H9 (cell line): ENCODE measurements around the gene CLEC2L. TPM values are rescaled to one million over a fixed set of nuclear protein-coding genes. Genes with fewer than 3 reads are reported as not detected.

Source experiments
- DNase-seq: peaks from one replicate; pipeline ENCODE4 v3.0.0-alpha.2; 2017
- H2AFZ ChIP-seq: one replicate; pipeline ENCODE4 v1.6.1; 2013; ENCODE audit warnings: mild to moderate bottlenecking, low read length, control low read depth, moderate library complexity
- H2AK5ac ChIP-seq: 2 replicates; pipeline ENCODE4 v1.6.1; 2013; ENCODE audit warnings: low read length, control low read depth, mixed read lengths; ENCODE audit not compliant: insufficient read length
- H2BK120ac ChIP-seq: one replicate; pipeline ENCODE4 v1.6.1; 2013; ENCODE audit warnings: low read depth, mild to moderate bottlenecking, low read length, control low read depth, inconsistent platforms; ENCODE audit not compliant: poor library complexity, severe bottlenecking
- H2BK12ac ChIP-seq: 2 replicates; pipeline ENCODE4 v1.6.1; 2013; ENCODE audit warnings: low read length, control low read depth, mixed read lengths, low read depth; ENCODE audit not compliant: insufficient read length
- H2BK15ac ChIP-seq: 2 replicates; pipeline ENCODE4 v1.6.1; 2013; ENCODE audit warnings: low read depth, low read length, control low read depth
- H2BK20ac ChIP-seq: one replicate; pipeline ENCODE4 v1.6.1; 2013; ENCODE audit warnings: low read depth, mild to moderate bottlenecking, low read length, control low read depth, inconsistent platforms; ENCODE audit not compliant: poor library complexity, severe bottlenecking
- H2BK5ac ChIP-seq: 2 replicates; pipeline ENCODE4 v1.6.1; 2013; ENCODE audit warnings: low read length, control low read depth, mixed read lengths; ENCODE audit not compliant: insufficient read length
- H3K14ac ChIP-seq: 2 replicates; pipeline ENCODE4 v1.6.1; 2013; ENCODE audit warnings: low read length, control low read depth; ENCODE audit not compliant: insufficient read depth
- H3K18ac ChIP-seq: 2 replicates; pipeline ENCODE4 v1.6.1; 2013; ENCODE audit warnings: low read depth, mild to moderate bottlenecking, mixed read lengths, low read length, control low read depth; ENCODE audit not compliant: insufficient read length
- H3K23ac ChIP-seq: 2 replicates; pipeline ENCODE4 v1.6.1; 2013; ENCODE audit warnings: low read length, control low read depth, mixed read lengths, low read depth; ENCODE audit not compliant: insufficient read length
- H3K23me2 ChIP-seq: 2 replicates; pipeline ENCODE4 v1.6.1; 2013; ENCODE audit warnings: low read depth, mild to moderate bottlenecking, mixed read lengths, low read length, control low read depth; ENCODE audit not compliant: insufficient read length, poor library complexity, severe bottlenecking
- H3K27ac ChIP-seq: 2 replicates; pipeline ENCODE4 v1.5.1; 2013; ENCODE audit warnings: low read length, control low read depth, mixed read lengths, low read depth; ENCODE audit not compliant: insufficient read length
- H3K27me3 ChIP-seq: 2 replicates; pipeline ENCODE4 v1.6.1; 2013; ENCODE audit warnings: low read length, control low read depth, inconsistent platforms; ENCODE audit not compliant: insufficient read depth
- H3K4ac ChIP-seq: 2 replicates; pipeline ENCODE4 v1.6.1; 2013; ENCODE audit warnings: low read depth, mild to moderate bottlenecking, control low read depth, inconsistent platforms, low read length, moderate library complexity
- H3K4me1 ChIP-seq: 2 replicates; pipeline ENCODE4 v1.6.1; 2013; ENCODE audit warnings: low read length, control low read depth, inconsistent platforms; ENCODE audit not compliant: insufficient read depth
- H3K4me2 ChIP-seq: 2 replicates; pipeline ENCODE4 v1.6.1; 2013; ENCODE audit warnings: low read length, control low read depth, mixed read lengths; ENCODE audit not compliant: insufficient read length, insufficient read depth
- H3K56ac ChIP-seq: 2 replicates; pipeline ENCODE4 v1.6.1; 2013; ENCODE audit warnings: low read depth, mild to moderate bottlenecking, mixed read lengths, low read length, control low read depth; ENCODE audit not compliant: insufficient read length
- H3K79me1 ChIP-seq: 2 replicates; pipeline ENCODE4 v1.6.1; 2013; ENCODE audit warnings: low read depth, mild to moderate bottlenecking, moderate library complexity, low read length, control low read depth, inconsistent platforms; ENCODE audit not compliant: insufficient read depth, poor library complexity, severe bottlenecking
- H3K79me2 ChIP-seq: 2 replicates; pipeline ENCODE4 v1.6.1; 2013; ENCODE audit warnings: low read length, control low read depth, inconsistent platforms; ENCODE audit not compliant: insufficient read depth
- H3K9ac ChIP-seq: 2 replicates; pipeline ENCODE4 v1.6.1; 2013; ENCODE audit warnings: low read length, control low read depth, mixed read lengths; ENCODE audit not compliant: insufficient read length; ENCODE audit errors: extremely low read depth
- H3K9me3 ChIP-seq: one replicate; pipeline ENCODE4 v1.6.1; 2013; ENCODE audit warnings: low read depth, low read length, inconsistent platforms; ENCODE audit not compliant: control insufficient read depth
- H3T11ph ChIP-seq: one replicate; pipeline ENCODE4 v1.6.1; 2013; ENCODE audit warnings: mild to moderate bottlenecking, low read length, control low read depth, inconsistent platforms
- H4K20me1 ChIP-seq: one replicate; pipeline ENCODE4 v1.6.1; 2013; ENCODE audit not compliant: control insufficient read depth, insufficient read length, insufficient read depth
- H4K5ac ChIP-seq: 2 replicates; pipeline ENCODE4 v1.6.1; 2013; ENCODE audit warnings: low read depth, mild to moderate bottlenecking, mixed read lengths, low read length, control low read depth; ENCODE audit not compliant: insufficient read length
- H4K8ac ChIP-seq: replicated peaks from 2 replicates; pipeline ENCODE4 v1.6.1; 2013; ENCODE audit warnings: low read length, control low read depth, mixed read lengths, low read depth; ENCODE audit not compliant: insufficient read length
- H4K91ac ChIP-seq: 2 replicates; pipeline ENCODE4 v1.6.1; 2013; ENCODE audit warnings: low read depth, mild to moderate bottlenecking, moderate library complexity, mixed read lengths, low read length, control low read depth; ENCODE audit not compliant: insufficient read length
- H3K27ac Mint-ChIP-seq, 3 experiments: 2 replicates in 2 of 3; 3 replicates in 1 of 3; pipeline ENCODE4 v1.8.0; 2020 to 2021; ENCODE audit warnings: mixed read lengths in 3 of 3, mild to moderate bottlenecking in 1 of 3, moderate library complexity in 1 of 3
- H3K27me3 Mint-ChIP-seq: 2 replicates; pipeline ENCODE4 v1.8.0; 2021; ENCODE audit warnings: low read depth, mild to moderate bottlenecking, moderate library complexity, mixed read lengths
- H3K36me3 Mint-ChIP-seq, 3 experiments: 2 replicates in 2 of 3; 3 replicates in 1 of 3; pipeline ENCODE4 v1.8.0; 2020 to 2021; ENCODE audit warnings: low read depth in 3 of 3, mixed read lengths in 3 of 3; ENCODE audit not compliant: insufficient read depth in 1 of 3
- H3K4me1 Mint-ChIP-seq, 2 experiments: 2 replicates each; pipeline ENCODE4 v1.8.0; 2020; ENCODE audit warnings: mixed read lengths in 2 of 2
- H3K4me3 Mint-ChIP-seq, 2 experiments: 2 replicates in 1 of 2; 3 replicates in 1 of 2; pipeline ENCODE4 v1.8.0; 2020 to 2021; ENCODE audit warnings: mild to moderate bottlenecking in 2 of 2, mixed read lengths in 2 of 2, moderate library complexity in 1 of 2
- H3K9me3 Mint-ChIP-seq, 2 experiments: 2 replicates in 1 of 2; 3 replicates in 1 of 2; pipeline ENCODE4 v1.8.0; 2020; ENCODE audit warnings: mild to moderate bottlenecking in 2 of 2, mixed read lengths in 2 of 2, moderate library complexity in 1 of 2
- CTCF ChIP-seq: fragments of 200-600 bp; sonication (generic); conservative IDR thresholded peaks from 3 replicates; pipeline ENCODE4 v1.8.0; 2021; ENCODE audit warnings: antibody characterized with exemption, mild to moderate bottlenecking
- WGBS: extraction: QIAGEN DNeasy Blood & Tissue Kit; methylation state at CpG from one replicate; pipeline ENCODE4 v1.1.7; 2013; ENCODE audit warnings: missing lambda C conversion rate, low lambda C conversion rate, mixed read lengths; ENCODE audit not compliant: insufficient read length; ENCODE audit errors: extremely low coverage; 5-methylcytosine and 5-hydroxymethylcytosine counted together
- long read RNA-seq: library from polyadenylated mRNA; unstranded; transcript quantifications from one replicate; pipeline ENCODE4 v2.0.0, GENCODE V29; 2020
- total RNA-seq: library from RNA; stranded (reverse); gene quantifications from 2 replicates; pipeline ENCODE4 v1.2.1, GENCODE V29; 2021

The CLEC2L gene
- 0.55 and 0.74 TPM in 2 replicates for total RNA-seq
- long read RNA-seq, result 0 reads

- H2AFZ ChIP-seq, result no peak within 1 kb of the TSS
- H3K9ac ChIP-seq, result no peak within 1 kb of the TSS
- no peak within 1 kb of the TSS for H4K91ac ChIP-seq
- H3K27me3 Mint-ChIP-seq, result peaks cover 63% of the 10 kb centered on the region
- H3K56ac ChIP-seq, result no peak within 1 kb of the TSS
- H3K23ac ChIP-seq, result no peak within 1 kb of the TSS
- no peak for DNase-seq
- H3K9me3 Mint-ChIP-seq, result peaks cover 3 to 4% of the 10 kb centered on the region in 2 experiments; a peak in 4 of 5 replicates
- H3K18ac ChIP-seq, result peak within 1 kb of the TSS; percentile 63
- TF ChIP-seq CTCF, result no peak
- H3K23me2 ChIP-seq, result peaks cover 5% of the 10 kb centered on the region
- no peaks in the 10 kb centered on the region for H3K9me3 ChIP-seq
- no peak within 1 kb of the TSS for H3T11ph ChIP-seq
- no CpG with 5 or more reads among the region's 75 CpGs for WGBS
- no peak within 1 kb of the TSS for H4K8ac ChIP-seq
- peak within 1 kb of the TSS; percentile 62 to 85 for H3K4me3 Mint-ChIP-seq
- no peaks in the 10 kb centered on the region; the same call in 1 of the 2 replicates for H3K4me1 ChIP-seq
- H3K79me2 ChIP-seq, result no peaks in the 10 kb centered on the region
- H2AK5ac ChIP-seq, result no peak within 1 kb of the TSS
- no peak within 1 kb of the TSS for H3K4ac ChIP-seq
- no peak within 1 kb of the TSS for H3K27ac ChIP-seq
- H3K4me1 Mint-ChIP-seq, result peaks cover 8 to 13% of the 10 kb centered on the region in 2 experiments
- H3K14ac ChIP-seq, result no peak within 1 kb of the TSS; the same call in 1 of the 2 replicates
- no peak within 1 kb of the TSS for H2BK5ac ChIP-seq
- no peaks in the 10 kb centered on the region for H3K79me1 ChIP-seq
- no peak within 1 kb of the TSS for H2BK12ac ChIP-seq
- no peaks in the 10 kb centered on the region for H4K20me1 ChIP-seq
- peaks cover 0 to 4% (median 2%) of the 10 kb centered on the region in 3 experiments; a peak in 4 of 7 replicates for H3K36me3 Mint-ChIP-seq
- H2BK15ac ChIP-seq, result no peak within 1 kb of the TSS
- peak within 1 kb of the TSS in 1 of 3 experiments; percentile 80; a peak in 1 of 7 replicates for H3K27ac Mint-ChIP-seq
- H3K4me2 ChIP-seq, result peak within 1 kb of the TSS; percentile 73
- H2BK20ac ChIP-seq, result no peak within 1 kb of the TSS
- peaks cover 26% of the 10 kb centered on the region; the same call in 1 of the 2 replicates for H3K27me3 ChIP-seq
- no peak within 1 kb of the TSS for H4K5ac ChIP-seq
- no peak within 1 kb of the TSS for H2BK120ac ChIP-seq
Measured at GRCh38 chr7:139523199-139523941, at the start of gene CLEC2L. Gene CLEC2L, plus strand, starts transcription at chr7:139523685. Its CDS starts 243 bp downstream, at chr7:139523928.
